Thoracic aorta (tissue), 2 donors: ENCODE measurements around the gene BMP7. TPM values are rescaled to one million over a fixed set of nuclear protein-coding genes. Genes with fewer than 3 reads are reported as not detected.

Experiments used
- ATAC-seq: fragments of 150-250 bp; one replicate; pipeline ENCODE4 v1.8.0; 2017; ENCODE audit warnings: low read depth; ENCODE audit not compliant: insufficient number of reproducible peaks, low FRiP score
- DNase-seq: peaks from one replicate; pipeline ENCODE4 v3.0.0-alpha.2; 2020; ENCODE audit warnings: low spot score
- H3K27ac ChIP-seq, 2 donors: fragments of 200-600 bp; sonication (generic); 1 replicate in 1 of 2; 2 replicates in 1 of 2; pipeline ENCODE4 v1.5.1; 2016; ENCODE audit warnings: mild to moderate bottlenecking in 2 of 2, moderate library complexity in 2 of 2
- H3K27me3 ChIP-seq: fragments of 200-600 bp; sonication (generic); replicated peaks from 2 replicates; pipeline ENCODE4 v1.6.0; 2016; ENCODE audit warnings: mild to moderate bottlenecking; ENCODE audit not compliant: insufficient read depth
- H3K36me3 ChIP-seq: fragments of 200-600 bp; sonication (generic); one replicate; pipeline ENCODE4 v1.5.1; 2016
- H3K4me1 ChIP-seq, 2 donors: fragments of 200-600 bp; sonication (generic); 1 replicate in 1 of 2; 2 replicates in 1 of 2; pipeline versions ENCODE4 v1.5.1 to v1.6.0; 2016; ENCODE audit warnings: low read depth in 2 of 2, mild to moderate bottlenecking in 1 of 2; ENCODE audit not compliant: control insufficient read depth in 1 of 2
- H3K4me3 ChIP-seq: fragments of 200-600 bp; sonication (generic); 2 replicates; pipeline ENCODE4 v1.5.1; 2016; ENCODE audit warnings: mild to moderate bottlenecking
- H3K9me3 ChIP-seq: fragments of 200-600 bp; sonication (generic); 2 replicates; pipeline ENCODE4 v1.5.1; 2016
- total RNA-seq, 2 donors: library from RNA; depleted of rRNA; stranded (reverse); fragments of >200 nt; gene quantifications; one replicate each; pipeline versions ENCODE4 v1.1.0 to v1.2.3, GENCODE V29; 2016
- TF ChIP-seq, protein P1 (sequence below): fragments of 200-600 bp; sonication (generic); IDR thresholded peaks from one replicate; pipeline ENCODE4 v1.5.1; 2019; ENCODE audit warnings: antibody characterized with exemption

Gene BMP7
- total RNA-seq, 2 donors from 2014 or later, result 1.5 TPM; not detected in 1

DNA sequence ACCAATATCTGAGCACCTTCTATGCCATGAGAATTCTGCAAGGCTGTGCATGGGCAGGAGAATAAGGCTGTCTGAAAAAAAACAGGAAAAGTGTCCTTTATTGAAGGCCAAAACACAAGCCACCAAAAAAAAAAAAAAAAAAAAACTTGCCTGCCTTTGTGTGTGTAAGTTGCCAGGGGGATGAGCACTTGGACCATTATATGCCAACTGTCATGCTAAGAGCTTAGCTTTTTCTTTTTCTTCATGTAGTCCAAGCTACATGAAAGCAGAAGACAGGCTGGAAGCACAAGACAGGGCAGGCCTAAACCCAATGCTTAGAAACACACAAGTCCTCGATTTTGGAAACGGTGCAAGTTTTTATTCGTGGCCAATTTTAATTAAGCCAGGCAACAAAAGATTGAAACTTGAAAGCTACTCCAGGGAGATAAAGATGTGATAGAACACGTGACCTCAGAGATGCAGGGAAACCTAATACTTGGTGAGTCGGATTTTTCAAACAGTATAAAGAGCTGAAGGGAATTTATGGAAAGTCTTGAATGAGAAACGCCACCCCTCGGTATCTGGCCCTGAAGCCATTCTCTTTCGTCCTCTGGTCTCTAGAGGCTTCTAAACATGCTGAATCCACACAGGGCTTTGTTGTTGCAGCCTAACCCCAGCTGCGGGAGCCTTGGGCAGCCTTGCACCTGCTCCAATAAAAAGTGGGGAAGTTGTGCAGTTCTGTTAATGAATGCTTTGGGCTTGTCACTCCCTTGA is 8.6 kb downstream of the BMP7 start:
- Histone ChIP-seq H3K36me3 (no peaks in the 10 kb centered on the region), H3K4me3 (no peak overlapping the region), H3K27ac (no peak overlapping the region), H3K27me3 (no peaks in the 10 kb centered on the region), H3K4me1 (no peaks in the 10 kb centered on the region), H3K9me3 (no peaks in the 10 kb centered on the region)
- DNase-seq (no peak), ATAC-seq (no peak)
- TF ChIP-seq, protein P1, sequence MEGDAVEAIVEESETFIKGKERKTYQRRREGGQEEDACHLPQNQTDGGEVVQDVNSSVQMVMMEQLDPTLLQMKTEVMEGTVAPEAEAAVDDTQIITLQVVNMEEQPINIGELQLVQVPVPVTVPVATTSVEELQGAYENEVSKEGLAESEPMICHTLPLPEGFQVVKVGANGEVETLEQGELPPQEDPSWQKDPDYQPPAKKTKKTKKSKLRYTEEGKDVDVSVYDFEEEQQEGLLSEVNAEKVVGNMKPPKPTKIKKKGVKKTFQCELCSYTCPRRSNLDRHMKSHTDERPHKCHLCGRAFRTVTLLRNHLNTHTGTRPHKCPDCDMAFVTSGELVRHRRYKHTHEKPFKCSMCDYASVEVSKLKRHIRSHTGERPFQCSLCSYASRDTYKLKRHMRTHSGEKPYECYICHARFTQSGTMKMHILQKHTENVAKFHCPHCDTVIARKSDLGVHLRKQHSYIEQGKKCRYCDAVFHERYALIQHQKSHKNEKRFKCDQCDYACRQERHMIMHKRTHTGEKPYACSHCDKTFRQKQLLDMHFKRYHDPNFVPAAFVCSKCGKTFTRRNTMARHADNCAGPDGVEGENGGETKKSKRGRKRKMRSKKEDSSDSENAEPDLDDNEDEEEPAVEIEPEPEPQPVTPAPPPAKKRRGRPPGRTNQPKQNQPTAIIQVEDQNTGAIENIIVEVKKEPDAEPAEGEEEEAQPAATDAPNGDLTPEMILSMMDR, result no peak

DNA sequence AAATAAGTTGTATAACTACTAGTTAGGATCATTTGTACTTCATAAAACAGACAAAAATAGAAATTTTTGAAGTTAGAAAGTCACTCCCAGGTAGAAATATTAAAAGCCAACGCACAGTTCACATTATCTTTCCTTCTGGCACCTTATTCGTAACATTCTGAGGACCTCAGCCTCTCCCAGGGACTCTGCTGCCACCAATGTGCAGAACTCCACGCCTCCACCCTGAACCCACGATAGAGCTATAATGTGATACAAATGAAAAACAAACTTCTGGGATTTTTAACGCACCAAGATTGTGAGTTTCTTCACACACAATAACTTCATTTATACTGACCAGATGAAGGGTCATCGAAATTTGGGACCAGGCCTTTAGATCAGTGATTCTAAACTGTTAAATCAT is 9.5 kb downstream of the BMP7 start:
- no peak for ATAC-seq

DNA sequence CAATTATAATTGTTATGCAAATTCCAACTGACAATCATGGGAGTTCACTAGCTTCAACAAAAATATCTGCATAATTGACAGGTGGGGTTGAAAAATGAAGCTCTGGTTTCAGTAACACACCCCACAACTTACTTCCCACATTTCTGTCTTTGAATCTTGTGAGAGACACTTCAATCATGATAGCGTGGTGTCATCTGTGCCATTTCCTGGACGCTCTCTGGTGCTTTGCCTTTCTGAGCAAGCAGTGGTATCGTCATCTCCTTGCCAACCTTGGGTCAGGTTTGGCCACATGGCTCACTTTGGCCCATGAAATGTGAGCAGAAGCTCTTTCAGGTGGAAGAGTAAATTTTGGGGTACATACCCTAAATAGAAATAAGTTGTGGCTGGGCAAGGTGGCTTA is 10.2 kb downstream of the BMP7 start:
- no peaks in the 10 kb centered on the region for H3K36me3 ChIP-seq
- ATAC-seq, result no peak
- TF ChIP-seq, protein P1, result no peak
- no peaks in the 10 kb centered on the region for H3K4me1 ChIP-seq
- no peak overlapping the region for H3K27ac ChIP-seq
- H3K9me3 ChIP-seq, result no peaks in the 10 kb centered on the region
- no peak for DNase-seq
- H3K4me3 ChIP-seq, result no peak overlapping the region
- no peaks in the 10 kb centered on the region for H3K27me3 ChIP-seq

More for the DNA sequence above, 9.5 kb downstream of the BMP7 start:
- Histone ChIP-seq H3K9me3 (no peaks in the 10 kb centered on the region), H3K27ac (no peak overlapping the region), H3K4me3 (no peak overlapping the region), H3K4me1 (no peaks in the 10 kb centered on the region), H3K36me3 (no peaks in the 10 kb centered on the region), H3K27me3 (no peaks in the 10 kb centered on the region)
- TF ChIP-seq, protein P1, result no peak
- DNase-seq, result no peak

DNA sequence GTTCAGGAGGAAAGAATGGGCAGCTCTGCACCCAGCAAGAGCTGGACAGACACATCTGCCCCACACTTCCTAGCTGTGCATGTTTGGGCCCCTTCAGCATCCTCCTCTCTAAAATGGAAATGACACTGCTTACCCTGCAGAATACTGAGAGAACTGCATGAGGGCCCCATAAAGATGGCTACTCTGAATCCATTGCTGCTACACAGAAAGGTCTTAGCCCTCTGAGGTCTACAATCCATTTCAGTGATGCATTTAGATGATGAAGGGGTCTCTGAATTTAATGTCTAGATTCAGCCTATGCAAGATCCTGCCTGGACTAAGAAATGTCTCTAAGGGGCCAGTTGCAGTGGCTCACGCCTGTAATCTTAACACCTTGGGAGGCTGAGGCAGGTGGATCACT is 11.3 kb downstream of the BMP7 start:
- Histone ChIP-seq H3K9me3 (no peaks in the 10 kb centered on the region), H3K27ac (no peak overlapping the region), H3K4me1 (no peaks in the 10 kb centered on the region), H3K36me3 (no peaks in the 10 kb centered on the region), H3K27me3 (no peaks in the 10 kb centered on the region), H3K4me3 (no peak overlapping the region)
- no peak for ATAC-seq
- no peak for DNase-seq
- TF ChIP-seq, protein P1, result no peak

DNA sequence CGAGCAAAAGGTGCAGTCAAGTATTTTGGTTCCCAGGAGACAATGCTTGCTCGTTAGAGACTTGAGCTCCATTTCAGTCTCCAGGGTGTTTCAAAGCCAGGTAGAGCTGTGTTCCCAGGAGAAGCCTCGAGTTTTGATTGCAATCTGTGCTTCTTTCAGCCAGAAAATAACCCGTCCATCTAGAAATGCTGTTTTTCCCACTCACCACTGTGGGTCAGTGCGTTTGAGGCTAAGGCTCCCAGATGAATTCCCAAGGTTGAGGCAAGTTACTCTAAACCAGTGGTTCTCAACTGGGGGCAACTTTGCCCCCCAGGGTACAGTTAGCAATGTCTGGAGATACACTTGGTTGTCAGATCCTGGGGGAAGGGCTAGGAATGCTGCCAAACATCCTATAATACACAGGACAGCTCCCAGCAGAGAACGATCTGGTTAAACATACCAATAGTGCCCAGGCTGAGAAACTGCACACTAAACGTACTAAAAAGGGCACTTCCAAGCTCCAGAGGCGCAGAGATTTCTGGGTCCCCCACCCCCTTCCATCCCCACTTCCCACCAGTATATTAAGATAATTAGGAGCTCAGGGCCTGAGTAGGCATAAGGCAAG is 13.8 kb downstream of the BMP7 start:
- Histone ChIP-seq H3K4me3 (no peak overlapping the region), H3K27me3 (no peaks in the 10 kb centered on the region), H3K36me3 (no peaks in the 10 kb centered on the region), H3K9me3 (no peaks in the 10 kb centered on the region), H3K4me1 (no peaks in the 10 kb centered on the region), H3K27ac (no peak overlapping the region)
- DNase-seq (no peak), ATAC-seq (no peak)
- TF ChIP-seq, protein P1, result no peak
